SKM-1 treated with dmso at 0.1 percent for 144 hours (cell line): ENCODE measurements around the gene CD40.
"Not testable (repeated sequence)": the region's sequence is repeated elsewhere in the genome, so short reads cannot be mapped to it uniquely, and the experiment has no call there.

Experiments used
- DNase-seq: peaks from one replicate; lab custom pipeline; 2025; ENCODE audit not compliant: unreplicated experiment; lab: John Stamatoyannopoulos, UW

CD40 gene

DNA sequence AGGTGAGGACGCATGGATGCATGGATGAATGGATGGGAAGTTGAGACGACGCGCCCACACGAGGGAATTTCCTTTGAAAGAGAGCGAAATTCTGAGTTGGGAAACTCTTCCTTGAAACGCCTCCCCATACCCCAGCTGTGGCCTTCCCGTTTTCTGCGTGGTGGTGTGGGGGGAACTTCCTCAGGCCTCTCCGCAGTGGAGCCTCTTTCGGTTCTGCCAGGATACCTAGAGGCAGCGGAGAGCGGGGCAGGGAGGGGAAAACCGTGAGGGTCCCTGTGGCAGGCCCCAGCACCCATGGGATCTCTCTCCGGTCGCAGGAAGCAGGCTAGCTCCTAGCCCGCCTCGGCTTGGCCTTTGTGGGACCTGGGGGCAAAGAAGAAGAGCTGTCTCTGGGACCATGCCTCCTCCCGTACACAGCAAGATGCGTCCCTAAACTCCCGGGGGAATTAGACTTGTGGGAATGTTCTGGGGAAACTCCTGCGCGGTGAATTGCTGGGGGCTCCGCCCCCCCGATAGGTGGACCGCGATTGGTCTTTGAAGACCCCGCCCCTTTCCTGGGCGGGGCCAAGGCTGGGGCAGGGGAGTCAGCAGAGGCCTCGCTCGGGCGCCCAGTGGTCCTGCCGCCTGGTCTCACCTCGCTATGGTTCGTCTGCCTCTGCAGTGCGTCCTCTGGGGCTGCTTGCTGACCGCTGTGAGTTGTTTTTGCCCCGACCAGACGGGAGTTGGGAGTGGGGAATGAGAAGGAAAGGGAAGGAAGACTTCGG is at the start of gene CD40:
TSS of gene CD40 (plus strand) at position 611 of the 764 bp plus-strand sequence. CDS start at position 641, 30 bp downstream.
- peak; percentile 67 for DNase-seq

DNA sequence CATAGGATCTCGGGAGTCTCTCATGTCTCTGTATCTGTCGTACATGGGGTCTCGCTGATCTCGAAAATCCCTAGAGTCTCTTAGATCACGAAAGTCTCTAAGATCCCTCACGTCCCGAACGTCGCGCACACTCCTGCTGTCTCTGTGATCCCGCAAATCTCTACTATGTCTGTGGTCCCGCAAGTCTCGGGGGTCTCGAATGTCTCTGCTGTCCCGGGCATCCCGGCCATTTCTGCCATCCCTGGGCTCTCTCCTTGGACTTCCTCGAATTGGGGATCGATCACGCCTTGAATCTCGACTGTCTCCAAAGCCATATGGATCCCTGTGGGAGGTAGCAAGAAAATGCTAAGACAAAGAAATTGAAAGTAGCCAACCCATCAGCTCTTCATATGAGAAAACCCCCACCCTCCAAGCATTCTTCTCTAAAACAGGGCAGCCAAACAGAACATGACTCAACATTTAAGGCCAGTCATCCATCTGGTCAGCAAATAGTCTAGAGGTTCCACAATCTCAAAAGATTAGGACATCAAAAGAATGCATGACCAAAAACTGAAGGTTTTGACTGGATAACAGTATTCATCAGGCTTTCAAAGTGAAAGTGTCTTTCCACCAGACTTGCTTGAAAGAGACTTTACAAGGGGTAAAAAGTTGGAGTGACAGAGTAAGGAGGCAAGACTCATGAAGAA is 47.8 kb upstream of the CD40 start:
- no peak for DNase-seq

DNA sequence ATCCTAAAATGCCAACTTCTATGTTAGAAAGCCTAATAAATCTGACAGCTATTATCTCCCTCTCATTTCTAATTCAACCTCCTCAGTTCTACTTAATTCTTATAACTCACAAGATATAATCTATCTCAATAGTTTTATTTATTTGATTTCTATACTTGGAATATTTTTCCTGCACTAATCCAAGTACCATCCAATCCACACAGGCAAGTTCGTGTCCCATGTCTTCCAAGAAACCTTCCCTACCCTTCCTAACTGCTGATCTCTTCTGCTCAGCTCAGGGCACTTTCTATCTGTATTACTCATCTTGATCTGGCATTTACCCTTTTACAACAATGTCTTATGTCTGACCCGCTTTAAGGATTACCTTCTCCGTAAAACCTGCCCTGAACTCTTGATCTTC is 46.5 kb upstream of the CD40 start:
- DNase-seq: no peak

DNA sequence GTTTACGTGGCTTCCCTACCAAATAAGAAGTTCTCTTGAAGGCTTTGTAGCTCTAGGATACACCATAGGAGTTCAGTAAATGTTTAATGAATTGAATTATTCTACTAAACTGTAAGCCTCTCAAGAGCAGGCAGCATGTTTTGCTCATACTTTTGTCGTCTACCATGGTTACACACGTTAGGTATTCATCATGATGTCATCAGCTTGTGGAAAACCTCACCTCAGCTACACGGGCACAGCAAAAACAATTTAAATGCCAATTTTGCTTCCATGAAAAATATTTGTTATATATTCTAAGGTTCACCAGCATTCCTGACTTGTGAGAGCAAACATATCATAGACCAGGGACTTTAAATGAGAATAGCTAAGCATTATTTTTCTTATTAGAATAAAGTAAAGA is 45.1 kb upstream of the CD40 start:
- no peak for DNase-seq

DNA sequence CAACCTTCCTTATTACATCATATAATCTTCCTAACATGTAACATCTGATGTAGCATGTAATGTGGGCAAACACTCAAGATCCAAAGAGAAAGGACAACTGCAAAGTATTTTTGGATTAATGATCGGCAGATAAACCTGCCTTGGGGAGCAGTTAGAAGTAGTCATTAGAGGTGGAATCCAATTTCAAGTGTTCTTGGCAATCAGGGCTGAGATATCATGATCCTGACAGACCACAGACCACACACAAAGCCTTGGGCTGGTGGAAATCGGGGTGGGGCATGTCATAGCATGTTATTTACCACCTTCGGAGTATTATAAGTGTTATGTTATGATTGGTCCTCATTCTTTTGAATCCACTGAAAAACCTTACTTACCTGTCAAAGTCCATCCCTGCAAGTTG is 44.7 kb upstream of the CD40 start:
- DNase-seq: no peak

DNA sequence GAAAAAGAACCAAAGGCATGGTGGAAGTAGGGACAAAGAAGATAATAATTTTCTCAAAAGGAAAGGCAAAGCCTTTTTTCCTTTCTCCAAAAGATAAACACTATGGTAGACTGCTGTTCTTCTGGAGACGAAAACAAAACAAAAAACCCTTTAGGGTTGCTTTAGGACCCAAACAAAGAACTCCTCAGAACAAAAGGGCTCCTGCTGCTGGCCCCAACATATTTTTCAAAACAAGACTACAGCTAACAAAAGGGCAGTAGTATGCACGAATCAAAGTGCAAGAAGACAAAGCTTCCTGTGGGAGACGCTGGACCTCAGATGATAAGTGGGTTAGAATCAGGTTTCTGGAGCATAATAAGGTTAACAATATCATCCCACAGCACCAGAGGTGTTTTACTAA is 44.1 kb upstream of the CD40 start:
- no peak for DNase-seq

DNA sequence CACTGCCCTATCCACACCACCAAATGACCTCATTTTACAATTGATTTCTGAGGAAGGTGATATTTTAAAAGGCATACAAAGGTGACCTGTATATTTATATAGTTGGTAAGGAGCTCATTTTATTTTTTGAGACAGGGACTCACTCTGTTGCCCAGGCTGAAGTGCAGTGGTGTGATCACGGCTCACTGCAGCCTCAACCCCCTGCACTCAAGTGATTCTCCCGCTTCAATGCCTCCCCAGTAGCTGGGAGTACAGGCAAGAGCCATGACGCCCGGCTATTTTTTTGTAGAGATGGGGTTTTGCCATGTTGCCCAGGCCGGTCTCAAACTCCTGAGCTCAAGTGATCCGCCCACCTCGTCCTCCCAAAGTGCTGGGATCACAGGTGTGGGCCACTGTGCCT is 41.3 kb upstream of the CD40 start:
- no peak for DNase-seq

DNA sequence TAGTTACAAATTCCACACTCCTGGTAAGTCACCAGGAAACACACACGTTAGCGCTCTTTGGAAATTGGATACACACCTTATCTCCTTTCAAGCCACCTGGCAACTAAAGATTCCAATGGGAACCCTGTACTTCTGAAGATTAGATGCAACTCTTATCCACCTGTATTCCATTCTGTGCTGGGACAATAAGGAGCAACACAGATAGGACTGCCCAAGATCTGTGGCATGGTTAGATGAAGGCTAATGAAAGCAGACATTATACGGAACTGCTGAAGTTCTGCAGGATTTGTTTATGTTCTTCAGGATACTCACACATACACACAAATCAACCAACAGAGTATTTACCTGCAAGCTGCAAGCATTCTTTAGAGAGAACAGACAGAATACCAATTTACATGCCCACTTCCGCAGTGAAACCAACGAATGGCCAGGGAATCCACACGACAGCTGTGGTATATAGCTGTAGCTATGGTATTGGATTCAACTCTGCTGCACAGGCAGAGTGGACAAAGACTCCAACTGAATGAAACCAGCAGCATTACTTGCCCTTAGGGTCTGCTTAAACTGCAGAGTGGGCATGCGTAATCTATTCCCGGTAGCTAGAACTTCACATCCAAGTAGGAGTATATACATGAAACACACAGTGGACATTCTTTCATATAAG is 40.3 kb upstream of the CD40 start:
- DNase-seq: no peak

DNA sequence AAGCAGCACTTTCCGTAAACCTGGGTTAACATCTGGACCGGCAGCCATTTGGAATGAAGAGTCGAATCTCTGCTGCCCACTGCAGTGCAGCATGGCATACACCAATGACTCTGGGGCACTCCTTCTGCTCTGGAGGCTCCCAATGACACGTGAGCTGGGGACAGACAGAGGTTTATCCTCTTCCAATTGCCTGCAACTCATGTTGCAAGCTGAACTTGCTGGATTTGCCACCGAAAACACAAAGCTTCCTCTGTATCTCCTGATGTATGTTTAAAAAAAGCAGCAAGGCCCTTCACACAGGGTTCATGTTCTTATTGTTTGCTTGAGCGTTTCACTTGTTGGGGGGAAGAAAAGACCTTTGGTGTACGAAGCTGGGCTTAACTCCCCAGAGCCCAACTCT is 39.2 kb upstream of the CD40 start:
- DNase-seq: no peak

DNA sequence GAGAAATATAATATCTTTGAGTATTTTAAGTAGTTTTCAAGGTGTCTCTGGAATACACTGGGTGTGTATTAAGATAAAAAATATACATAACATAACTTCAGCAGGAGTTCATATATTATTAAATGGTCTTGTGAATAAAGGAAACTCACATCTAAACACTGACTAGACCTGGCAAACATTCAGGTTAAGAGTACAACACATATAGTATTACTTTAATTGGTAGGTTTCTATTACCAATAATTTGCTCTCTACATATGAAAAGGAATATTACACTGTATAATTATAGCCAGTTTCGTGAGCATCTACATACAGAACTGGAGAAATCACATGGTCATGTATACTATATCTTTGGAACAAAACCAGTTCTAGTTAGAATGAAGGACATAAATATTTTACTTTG is 37.0 kb upstream of the CD40 start:
- no peak for DNase-seq

DNA sequence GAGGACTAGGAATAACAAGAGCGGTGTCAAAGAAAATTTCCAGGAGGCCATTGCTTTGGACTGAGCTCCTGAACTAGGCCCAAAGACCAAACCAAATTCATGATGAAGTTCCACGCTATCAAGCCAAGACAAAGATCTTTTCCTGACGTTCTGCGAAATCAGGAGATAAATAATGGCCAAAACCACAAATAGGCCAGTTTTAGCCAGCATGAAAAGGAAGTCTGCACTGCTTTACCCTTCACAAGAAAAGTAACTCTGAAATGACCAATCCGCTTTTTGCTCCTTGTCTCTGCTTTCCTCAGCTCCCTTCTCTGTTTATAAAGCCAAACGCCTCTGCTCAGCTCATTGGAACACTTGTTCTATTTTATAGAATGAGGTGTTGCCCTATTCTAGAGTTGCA is 35.0 kb upstream of the CD40 start:
- DNase-seq: no peak

DNA sequence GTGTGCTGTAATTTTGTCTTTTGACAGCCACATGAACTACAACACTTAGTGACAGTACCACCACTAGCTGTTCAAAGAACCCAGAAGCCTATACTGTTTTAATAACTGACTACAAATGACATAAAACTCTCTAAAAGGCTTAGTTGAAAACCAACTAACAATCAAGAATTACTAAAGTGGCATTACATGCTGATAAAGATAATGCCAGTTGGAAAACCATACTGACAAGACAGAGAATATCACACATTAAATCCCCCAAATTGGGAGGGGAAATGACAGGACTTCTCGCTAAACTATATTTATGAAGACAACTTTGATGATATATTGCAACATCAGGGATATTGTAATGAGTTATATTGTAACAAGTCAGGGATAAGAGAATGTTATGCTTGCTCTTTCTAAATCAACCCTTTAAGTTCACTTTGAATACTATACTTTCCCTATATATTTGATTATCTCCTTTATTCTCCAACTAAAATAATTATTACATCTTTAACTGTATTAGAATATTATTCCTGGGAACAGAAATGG is 34.5 kb upstream of the CD40 start:
- no peak for DNase-seq

DNA sequence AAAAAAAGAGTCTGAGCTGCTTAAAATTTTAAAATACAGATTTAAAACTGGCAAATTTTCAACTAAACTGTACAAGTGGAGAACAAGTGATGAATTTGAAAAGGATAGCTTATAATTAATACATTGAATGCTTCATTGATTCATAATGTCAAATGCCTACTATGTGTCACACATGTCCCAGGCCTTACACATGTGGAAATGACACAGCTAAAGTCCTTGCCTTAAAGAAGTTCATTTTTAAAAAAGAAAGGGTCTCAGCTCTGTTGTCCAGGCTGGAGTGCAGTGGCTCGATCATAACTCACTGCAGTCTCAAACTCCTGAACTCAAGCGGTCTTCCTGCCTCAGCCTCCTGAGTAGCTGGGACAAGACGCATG is 33.3 kb upstream of the CD40 start:
- DNase-seq: no peak

DNA sequence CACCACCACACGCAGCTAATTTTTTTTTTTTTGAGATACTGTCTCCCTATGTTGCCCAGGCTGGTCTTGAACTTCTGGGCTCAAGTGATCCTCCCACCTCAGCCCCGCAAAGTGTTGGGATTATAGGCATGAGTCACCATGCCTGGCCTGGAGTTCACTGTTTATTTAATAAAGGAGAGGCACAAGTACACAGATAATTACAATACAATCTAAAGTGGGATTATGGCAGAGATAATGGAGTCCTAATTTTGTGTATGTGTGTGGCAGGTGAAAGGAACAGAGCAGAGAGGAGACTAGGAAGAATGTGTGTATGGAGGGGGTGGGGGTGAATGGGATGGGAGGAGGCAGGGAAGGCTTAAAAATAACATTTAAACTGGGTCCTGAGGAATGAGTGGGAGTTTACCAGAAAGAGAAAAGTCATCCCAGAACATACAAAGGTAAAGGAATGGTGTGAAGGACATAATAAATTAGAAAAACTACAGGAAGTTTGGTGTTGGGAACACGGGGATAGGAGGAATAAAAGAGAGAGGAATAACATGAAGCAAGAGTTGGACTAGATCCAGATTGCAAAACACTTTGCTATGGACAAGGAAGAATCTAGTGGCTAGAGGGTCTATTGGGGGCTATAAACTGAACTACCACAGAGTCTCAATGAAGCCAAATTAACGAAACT is 32.8 kb upstream of the CD40 start:
- no peak for DNase-seq

DNA sequence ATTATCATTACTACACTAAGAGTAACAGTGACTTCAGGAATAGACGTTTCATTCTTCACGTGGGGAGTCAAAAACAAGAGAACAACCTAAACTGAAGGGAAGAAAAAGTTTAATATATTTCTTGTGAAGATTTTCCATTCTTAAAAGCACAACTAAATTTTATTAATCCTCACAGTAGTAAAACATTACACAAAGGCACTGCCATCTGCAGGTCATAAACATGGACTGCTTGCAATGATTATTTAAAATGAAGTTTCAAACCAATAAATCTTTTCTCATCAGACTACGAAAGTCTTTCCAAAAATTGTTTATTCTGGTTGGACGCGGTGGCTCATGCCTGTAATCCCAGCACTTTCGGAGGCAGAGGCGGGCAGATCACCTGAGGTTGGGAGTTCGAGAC is 31.0 kb upstream of the CD40 start:
- no peak for DNase-seq

DNA sequence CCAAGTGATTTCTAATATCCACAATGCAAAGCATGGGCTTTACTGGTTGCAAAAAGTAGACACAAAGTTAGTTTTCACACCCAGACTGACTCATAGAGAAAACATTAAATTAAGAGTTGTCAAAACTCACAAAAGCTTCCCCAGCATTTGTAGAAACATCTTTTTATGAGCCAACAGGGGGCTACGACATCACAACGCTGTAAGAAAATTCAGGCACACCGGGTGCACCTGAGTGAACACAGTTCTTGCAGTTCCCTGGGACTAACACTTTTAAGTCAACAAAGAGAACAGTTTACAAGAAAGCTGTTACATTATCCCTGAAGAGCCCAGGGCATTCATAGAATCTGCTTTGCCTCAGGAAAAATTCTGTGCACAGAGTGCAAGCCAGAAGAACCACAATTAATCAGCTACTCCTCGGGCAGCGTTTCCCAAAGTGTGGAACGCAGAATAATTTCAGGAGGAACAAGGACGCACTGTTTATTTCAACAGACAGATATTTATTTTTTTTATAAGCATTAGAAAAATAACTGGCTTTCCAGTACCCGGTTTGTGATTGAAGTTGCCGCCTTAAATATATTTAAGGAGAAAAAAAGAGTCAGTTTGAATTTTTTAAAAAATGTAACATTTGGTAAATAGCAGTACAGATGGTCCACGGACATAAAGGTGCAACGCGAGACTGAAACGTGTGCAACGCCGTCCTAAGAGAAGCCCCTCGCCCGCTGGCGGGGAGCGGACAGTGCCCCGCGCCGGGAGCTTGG is 29.5 kb upstream of the CD40 start:
- DNase-seq: no peak

DNA sequence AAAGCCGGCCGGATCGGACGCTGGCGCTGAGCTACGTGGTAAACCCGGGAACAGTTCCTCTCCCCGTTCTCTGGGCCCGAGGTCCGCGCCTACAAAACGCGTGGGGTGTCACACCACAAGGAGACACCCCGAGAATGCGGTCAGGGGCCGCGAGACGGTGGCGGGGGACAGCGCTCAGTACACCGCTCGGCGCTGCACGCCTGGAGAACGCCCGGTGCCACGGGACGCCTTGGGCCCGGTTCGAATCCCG is 29.0 kb upstream of the CD40 start:
- DNase-seq: no peak

DNA sequence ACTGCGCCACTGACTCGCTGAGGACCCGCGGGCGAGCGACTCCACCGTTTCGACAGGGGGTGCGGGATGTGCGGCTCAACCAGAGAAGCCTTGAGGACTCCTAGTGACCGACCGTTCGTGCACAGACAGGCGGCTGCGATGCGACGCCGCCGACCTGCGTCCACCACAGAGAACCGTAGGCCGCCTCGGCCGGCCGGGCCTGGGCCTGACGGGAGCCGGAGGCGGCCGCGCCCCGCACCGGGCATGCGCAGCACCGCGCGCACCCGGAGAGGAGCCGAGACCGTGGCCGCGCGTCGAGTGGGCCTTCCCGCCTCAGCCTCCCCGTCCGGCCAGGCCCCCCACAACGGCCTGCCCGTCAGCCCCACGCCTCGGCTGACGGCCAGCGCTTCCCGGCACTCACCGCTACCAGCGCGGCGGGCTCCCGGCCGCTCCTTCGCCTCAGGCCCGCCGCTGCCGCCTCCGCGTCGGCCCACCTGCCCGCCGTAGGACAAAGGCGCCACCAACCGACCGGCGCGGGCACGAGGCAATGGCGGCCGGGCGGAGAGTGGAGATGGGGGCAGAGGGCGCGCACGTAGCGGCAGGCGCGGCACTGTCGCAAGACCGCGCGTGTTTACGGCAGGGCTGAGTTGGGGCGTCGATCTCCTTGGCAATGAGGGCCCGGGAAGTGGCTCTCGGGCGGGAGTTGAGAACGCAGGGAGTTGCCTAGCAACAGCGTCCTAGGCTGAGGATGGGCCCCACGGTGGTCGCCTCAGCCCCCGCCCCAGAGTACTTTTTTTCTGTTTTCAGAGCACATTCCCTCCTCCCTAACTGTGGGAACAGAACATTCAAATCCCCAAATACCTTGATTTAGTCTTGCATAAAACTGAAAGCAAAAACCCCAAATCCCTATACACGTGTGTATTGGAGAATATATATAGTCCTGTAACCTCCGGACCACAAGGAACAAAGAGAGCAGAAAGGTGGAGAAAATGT is 28.4 kb upstream of the CD40 start, which contains the start of gene NCOA5:
TSS of gene NCOA5 (minus strand) at position 546 of the 972 bp plus-strand sequence. CDS start 10,538 bp downstream, outside the sequence.
- DNase-seq: peak; percentile 95

DNA sequence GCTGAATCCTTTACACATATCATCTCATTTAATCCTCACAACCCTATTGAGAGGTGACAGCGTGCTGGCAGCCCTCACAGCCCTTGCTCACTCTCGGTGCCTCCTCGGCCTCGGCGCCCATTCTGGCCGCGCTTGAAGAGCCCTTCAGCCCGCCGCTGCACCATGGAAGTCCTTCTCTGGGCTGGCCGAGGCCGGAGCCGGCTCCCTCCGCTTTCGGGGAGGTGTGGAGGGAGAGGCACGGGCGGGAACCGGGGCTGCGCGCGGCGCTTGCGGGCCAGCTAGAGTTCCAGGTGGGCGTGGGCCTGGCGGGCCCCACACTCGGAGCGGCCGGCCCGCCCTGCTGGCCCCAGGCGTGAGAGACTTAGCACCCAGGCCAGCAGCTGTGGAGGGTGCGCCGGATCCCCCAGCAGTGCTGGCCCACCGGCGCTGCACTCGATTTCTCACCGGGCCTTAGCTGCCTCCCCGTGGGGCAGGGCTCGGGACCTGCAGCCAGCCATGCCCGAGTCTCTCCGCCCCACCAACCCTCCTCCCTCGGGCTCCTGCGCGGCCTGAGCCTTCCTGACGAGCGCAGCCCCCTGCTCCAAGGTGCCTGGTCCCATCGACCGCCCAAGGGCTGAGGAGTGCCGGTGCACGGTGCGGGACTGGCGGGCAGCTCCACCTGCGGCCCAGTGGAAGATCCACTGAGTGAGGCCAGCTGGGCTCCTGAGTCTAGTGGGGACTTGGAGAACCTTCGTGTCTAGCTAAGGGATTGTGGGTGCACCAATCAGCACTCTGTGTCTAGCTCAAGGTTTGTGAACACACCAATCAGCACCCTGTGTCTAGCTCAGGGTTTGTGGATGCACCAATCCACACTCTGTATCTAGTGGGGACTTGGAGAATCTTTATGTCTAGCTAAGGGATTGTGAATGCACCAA is 26.2 kb upstream of the CD40 start:
- DNase-seq: not testable (repeated sequence)
